C4-2B (cell line): ENCODE results near the gene SMTNL2.
"Not testable (repeated sequence)": the region's sequence is repeated elsewhere in the genome, so short reads cannot be mapped to it uniquely, and the experiment has no call there.

Source experiments
- H3K27ac ChIP-seq: fragments of 450-650 bp; 2 replicates; pipeline ENCODE4 v1.5.1; 2017
- ZFX ChIP-seq: fragments of 450-650 bp; IDR thresholded peaks from 2 replicates; pipeline ENCODE4 v1.6.1; 2017
- TF ChIP-seq, protein P1 (sequence below): fragments of 450-650 bp; conservative IDR thresholded peaks from 2 replicates; pipeline ENCODE4 v1.5.1; 2017; ENCODE audit warnings: mild to moderate bottlenecking

Gene SMTNL2

DNA sequence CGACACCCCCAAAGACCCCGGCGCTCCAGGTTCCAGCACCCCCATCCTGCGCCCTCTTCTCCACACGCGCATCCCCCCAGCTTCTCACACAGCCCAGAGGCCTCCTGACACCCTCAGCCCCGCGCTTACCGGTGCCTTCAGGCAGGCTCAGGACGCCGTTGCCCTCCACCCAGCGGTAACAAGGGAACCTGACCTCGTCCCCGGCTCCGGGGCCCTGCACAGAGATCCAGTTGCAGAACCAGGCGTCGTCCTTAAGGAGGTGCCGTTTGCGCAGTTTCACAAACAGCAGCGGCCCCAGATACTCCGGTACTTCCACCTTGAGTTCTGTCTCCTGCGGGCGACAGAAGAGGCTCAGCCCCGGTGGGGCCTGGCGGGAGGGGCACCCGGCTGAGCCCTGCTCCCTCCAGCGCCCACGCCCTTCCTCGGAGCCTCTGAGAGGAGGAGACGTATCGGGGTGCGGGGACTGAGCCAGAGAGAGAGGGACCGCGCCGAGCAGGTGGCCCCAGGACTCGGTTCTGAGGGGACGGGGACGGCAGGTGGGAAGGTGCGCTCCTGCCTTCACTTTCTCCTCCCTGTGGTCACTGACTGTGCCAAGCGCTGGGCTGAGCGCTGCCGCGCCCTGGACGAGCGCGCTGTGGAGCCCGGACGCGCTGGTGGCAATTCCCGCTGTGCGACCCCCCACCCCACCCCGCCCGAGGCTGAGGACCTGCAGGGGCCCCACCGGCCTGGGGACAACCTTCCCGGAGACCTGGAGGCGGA is 55.2 kb downstream of the SMTNL2 start:
- H3K27ac ChIP-seq: peak overlapping the region; percentile 74
- TF ChIP-seq ZFX: 0 out of 2 replicates have a peak, but pooled peaks have one; percentile 8

DNA sequence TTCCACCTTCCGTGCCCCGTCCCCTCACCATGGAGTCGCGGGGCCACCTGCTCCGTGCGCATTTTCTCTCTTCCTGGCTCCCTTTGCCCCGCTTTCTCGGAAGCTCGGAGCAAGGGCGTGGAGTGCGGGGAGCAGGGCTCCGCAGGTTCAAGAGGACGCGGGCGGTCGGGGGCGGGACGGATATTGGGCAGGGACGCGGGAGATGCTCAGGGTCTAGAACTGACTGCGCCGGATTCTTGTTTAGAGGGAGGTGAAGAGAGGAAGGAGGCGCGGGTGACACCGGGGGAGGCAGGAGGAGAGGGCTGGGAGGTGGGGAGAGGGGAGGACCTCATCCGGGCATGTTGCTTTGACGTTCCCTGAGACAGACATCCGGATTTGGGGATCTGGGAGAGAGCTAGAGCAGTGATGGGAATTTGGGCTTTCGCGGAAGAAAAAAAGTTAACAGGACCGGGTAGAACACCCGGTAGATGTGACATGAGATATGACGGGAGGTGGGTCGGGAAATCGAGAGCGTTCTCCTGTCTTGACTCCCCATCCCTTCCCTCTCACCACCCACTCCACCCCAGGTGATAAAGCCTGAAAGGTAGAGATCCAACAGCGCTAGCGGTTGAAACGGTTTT is 56.4 kb downstream of the SMTNL2 start:
- H3K27ac ChIP-seq: not testable (repeated sequence)

DNA sequence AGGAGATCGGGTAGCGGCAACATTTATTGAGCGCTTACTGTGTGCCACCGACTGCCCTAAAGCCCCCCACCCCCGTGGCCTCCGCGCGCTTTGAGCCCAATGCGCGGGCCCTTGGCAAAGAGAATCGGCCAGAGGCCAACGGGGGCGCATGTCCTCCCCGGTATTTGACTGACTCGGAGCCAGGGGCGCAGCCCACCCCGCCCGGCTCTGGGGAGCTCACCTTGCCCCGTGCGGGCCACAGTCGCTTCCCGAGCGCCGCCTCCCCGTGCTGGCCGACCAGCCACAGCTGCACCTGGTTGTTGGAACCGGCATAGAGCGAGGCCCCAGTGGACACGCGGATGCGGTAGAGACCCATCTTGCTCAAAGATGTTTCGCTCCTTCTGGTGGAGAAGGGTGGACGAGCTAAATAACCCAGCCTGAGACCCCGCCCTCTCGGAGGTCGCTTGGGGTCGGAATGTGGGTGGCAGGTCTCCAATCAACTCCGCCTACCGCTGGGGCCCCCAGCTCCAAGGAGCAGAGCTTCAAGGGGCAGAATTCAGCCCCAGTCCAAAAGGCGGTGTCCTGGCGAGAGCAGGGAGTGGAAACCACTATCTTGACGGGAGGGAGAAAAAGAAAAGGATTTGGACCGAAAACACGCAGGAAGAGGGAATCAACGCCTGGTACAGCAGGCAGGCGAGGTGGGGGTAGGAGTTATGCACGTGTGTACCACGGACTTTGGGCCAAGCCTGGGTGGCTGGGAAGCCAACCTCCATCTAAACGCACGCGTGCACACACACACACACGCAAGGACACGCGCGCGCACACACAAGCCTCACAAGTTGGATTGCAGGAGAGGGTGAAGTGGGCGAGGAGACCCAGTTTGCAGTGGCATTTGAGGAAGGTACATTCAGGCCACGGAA is 57.2 kb downstream of the SMTNL2 start, which contains the start of gene ALOX15:
Gene ALOX15 (minus strand): TSS at position 382 of the 899 bp plus-strand sequence. CDS start 27 bp downstream, at position 355.
- TF ChIP-seq, protein P1, sequence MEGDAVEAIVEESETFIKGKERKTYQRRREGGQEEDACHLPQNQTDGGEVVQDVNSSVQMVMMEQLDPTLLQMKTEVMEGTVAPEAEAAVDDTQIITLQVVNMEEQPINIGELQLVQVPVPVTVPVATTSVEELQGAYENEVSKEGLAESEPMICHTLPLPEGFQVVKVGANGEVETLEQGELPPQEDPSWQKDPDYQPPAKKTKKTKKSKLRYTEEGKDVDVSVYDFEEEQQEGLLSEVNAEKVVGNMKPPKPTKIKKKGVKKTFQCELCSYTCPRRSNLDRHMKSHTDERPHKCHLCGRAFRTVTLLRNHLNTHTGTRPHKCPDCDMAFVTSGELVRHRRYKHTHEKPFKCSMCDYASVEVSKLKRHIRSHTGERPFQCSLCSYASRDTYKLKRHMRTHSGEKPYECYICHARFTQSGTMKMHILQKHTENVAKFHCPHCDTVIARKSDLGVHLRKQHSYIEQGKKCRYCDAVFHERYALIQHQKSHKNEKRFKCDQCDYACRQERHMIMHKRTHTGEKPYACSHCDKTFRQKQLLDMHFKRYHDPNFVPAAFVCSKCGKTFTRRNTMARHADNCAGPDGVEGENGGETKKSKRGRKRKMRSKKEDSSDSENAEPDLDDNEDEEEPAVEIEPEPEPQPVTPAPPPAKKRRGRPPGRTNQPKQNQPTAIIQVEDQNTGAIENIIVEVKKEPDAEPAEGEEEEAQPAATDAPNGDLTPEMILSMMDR: no peak
- TF ChIP-seq ZFX: no peak
- H3K27ac ChIP-seq: no peak within 1 kb of the TSS

DNA sequence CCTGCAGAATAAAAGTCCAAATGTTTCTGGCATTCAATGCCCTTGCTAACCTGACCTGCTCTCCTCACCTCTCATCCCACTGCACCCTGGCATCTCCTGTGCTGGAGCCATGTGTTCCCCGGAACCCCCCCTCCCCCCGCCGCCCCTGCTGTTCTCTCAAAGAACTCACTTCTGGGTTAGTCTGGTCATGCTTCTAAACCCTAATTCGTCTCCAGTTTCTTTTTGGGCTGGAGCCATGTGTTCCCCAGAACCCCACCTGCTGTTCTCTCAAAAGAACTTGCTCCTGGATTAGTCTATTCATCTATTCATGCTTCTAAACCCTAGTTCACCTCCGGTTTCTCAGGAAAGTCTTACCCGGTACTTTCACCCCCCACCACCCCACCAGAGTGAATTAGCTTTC is 58.0 kb downstream of the SMTNL2 start:
- H3K27ac ChIP-seq: no peak overlapping the region
- no peak for TF ChIP-seq ZFX
- TF ChIP-seq, protein P1: no peak

DNA sequence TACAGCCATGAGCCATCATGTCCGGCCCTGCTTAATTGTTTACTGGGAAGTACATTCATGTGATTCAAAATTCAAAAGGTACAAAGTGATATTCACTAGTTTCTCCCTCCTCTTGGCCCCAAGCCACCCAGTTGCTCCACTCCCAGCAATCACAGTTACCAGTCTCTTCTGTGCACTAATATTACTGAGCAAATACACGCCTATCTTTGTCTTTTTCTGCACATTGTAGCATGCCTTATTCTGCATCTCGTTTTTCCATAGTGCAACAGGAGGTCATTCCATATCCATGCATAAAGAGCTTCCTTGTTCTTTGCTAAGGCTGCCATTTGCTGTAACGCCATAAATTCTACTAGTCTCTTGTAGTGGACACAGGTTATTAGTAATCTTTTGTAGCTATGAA is 59.3 kb downstream of the SMTNL2 start:
- TF ChIP-seq ZFX: no peak
- no peak overlapping the region for H3K27ac ChIP-seq

DNA sequence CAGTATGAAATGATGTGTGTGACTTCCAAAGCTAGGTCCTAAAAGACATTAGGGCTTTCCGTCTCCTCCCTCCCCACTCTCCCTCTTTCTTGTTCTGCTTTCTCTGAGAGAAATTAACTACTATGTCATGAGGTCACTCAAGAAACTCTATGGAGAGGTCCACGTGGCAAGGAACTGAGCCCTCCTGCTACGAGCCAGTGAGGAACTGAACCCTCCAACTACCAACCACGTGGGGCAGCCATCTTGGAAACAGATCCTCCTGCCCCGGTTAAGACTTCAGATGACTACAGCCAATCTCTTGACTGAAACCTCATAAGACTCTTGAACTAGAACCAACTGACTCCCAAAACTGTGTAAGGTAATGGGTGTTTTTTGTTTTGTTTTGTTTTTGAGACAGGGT is 61.3 kb downstream of the SMTNL2 start:
- TF ChIP-seq, protein P1: no peak
- TF ChIP-seq ZFX: no peak
- no peak overlapping the region for H3K27ac ChIP-seq

DNA sequence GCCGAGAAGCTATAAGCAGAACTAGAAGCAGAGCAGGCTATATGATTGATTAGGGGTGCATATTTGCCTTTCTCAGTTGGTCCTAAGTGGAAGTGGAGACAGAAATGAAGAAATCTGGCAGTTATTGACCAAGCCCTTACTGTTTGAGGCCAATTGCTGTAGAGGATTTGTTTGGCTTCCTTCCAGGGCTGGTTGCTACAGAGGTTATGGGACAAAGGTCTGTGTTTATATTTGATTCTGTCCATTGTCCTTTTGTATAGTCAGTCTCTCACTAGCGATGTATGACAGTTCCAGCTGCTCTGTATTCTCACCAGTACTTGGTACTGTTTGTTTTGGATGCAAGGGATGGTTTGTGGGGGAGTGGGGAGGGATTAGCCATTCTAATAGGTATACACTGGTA is 64.4 kb downstream of the SMTNL2 start:
- TF ChIP-seq, protein P1: no peak
- TF ChIP-seq ZFX: no peak
- no peak overlapping the region for H3K27ac ChIP-seq

DNA sequence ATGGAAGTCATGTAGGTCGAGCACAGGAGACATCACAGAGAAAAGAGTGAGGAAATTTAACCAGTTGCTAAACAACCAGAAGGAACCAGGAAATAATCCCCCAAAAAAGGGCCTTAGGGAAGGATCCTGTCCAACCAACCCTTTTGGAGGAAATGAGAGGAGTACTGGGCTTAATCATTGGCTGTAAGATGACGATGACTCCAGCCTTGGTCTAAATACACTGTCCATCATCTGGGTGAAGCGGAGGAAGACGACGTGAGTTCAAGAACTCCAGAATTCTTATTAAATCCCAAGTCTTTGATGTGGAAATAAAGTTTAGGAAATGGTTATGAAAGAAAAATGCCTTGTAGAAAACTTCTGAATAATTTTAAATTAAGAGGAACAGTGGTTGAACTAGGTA is 68.7 kb downstream of the SMTNL2 start:
- TF ChIP-seq, protein P1: no peak
- TF ChIP-seq ZFX: no peak
- no peak overlapping the region for H3K27ac ChIP-seq

DNA sequence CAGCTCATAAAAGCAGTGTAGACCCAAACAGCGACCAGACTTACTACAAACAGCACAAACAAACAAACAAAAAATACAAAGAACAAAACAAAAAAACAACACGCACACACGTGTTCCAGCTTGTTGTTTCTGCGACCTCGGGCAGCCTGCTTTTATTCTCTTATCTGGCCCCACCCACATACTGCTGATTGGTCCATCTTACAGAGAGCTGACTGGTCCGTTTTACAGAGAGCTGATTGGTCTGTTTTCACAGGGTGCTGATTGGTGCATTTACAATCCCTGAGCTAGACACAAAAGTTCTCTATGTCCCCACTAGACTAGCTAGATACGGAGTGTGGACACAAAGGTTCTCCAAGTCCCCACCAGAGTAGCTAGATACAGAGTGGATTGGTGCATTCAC is 71.6 kb downstream of the SMTNL2 start:
- not testable (repeated sequence) for H3K27ac ChIP-seq
